Measurements from ENCODE around the gene CCDC61. TPM values are rescaled to one million over a fixed set of nuclear protein-coding genes. Genes with fewer than 3 reads are reported as not detected.

CCDC61 gene, protein sequence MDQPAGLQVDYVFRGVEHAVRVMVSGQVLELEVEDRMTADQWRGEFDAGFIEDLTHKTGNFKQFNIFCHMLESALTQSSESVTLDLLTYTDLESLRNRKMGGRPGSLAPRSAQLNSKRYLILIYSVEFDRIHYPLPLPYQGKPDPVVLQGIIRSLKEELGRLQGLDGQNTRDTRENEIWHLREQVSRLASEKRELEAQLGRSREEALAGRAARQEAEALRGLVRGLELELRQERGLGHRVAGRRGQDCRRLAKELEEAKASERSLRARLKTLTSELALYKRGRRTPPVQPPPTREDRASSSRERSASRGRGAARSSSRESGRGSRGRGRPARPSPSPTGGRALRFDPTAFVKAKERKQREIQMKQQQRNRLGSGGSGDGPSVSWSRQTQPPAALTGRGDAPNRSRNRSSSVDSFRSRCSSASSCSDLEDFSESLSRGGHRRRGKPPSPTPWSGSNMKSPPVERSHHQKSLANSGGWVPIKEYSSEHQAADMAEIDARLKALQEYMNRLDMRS
- 13.7 TPM for total RNA-seq

GRCh38 chr19:45994998-45995714, at the start of gene CCDC61:
Gene CCDC61, plus strand, starts transcription at chr19:45995467. Its CDS starts 7,552 bp downstream, at chr19:46003019.
- intact Hi-C loops (cut with DNase I): loop anchor here (1.0 to 10.0 kb wide), 5 partner anchors 21 to 410 kb away; partner anchors contain the start of genes IRF2BP1, MYPOP, OPA3 and SYMPK
- H3K4me1 ChIP-seq: peaks cover 0 to 6% of the 10 kb centered on the region in 2 donors
- DNase-seq (ENCODE audit: low spot score in 2 of 2): peak; percentile 87 to 97
- H3K9me3 ChIP-seq: no peaks in the 10 kb centered on the region
- H3K27ac ChIP-seq: peak within 1 kb of the TSS; percentile 66 to 69
- H3K27me3 ChIP-seq: no peaks in the 10 kb centered on the region
- TF ChIP-seq, protein P1, sequence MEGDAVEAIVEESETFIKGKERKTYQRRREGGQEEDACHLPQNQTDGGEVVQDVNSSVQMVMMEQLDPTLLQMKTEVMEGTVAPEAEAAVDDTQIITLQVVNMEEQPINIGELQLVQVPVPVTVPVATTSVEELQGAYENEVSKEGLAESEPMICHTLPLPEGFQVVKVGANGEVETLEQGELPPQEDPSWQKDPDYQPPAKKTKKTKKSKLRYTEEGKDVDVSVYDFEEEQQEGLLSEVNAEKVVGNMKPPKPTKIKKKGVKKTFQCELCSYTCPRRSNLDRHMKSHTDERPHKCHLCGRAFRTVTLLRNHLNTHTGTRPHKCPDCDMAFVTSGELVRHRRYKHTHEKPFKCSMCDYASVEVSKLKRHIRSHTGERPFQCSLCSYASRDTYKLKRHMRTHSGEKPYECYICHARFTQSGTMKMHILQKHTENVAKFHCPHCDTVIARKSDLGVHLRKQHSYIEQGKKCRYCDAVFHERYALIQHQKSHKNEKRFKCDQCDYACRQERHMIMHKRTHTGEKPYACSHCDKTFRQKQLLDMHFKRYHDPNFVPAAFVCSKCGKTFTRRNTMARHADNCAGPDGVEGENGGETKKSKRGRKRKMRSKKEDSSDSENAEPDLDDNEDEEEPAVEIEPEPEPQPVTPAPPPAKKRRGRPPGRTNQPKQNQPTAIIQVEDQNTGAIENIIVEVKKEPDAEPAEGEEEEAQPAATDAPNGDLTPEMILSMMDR (IDR thresholded peaks at IDR 0.05): no peak
- H3K36me3 ChIP-seq: peaks cover 0 to 4% of the 10 kb centered on the region in 2 donors
- H3K4me3 ChIP-seq: peak within 1 kb of the TSS; percentile 85 to 91

DNA sequence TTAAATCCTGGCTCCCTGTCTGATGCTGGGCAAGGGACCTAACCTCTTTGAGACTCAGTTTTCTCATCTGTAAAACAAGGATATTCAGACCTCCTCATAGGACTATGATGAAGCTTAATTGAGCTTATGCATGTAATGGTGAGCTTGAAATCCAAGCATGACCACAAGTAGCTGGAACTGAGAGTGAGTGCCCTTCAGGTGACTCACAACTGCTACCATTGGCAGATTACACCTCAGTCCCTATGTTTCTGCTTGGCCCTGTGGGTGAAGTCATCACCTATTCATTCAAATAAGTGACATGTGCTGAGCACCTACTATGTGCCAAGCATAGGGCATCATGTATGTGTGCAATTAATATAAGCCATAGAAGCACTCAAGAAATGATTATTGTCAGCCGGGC, 47.3 kb upstream of the CCDC61 start:
- no peak overlapping the region for H3K27ac ChIP-seq
- H3K9me3 ChIP-seq: no peaks in the 10 kb centered on the region
- TF ChIP-seq, protein P1 (IDR thresholded peaks at IDR 0.05): no peak
- H3K4me3 ChIP-seq: no peak overlapping the region
- no peaks in the 10 kb centered on the region for H3K36me3 ChIP-seq
- no peak for DNase-seq (ENCODE audit: low spot score in 2 of 2)
- H3K4me1 ChIP-seq: peaks cover 0 to 2% of the 10 kb centered on the region in 2 donors
- intact Hi-C loops (cut with DNase I): no loop called here
- H3K27me3 ChIP-seq: peaks cover 4% of the 10 kb centered on the region

- TF ChIP-seq, protein P1 (IDR thresholded peaks at IDR 0.05): no peak
- Histone ChIP-seq H3K27ac (no peak overlapping the region), H3K4me1 (peaks cover 0 to 3% of the 10 kb centered on the region in 2 donors), H3K9me3 (no peaks in the 10 kb centered on the region), H3K27me3 (peaks cover 4% of the 10 kb centered on the region), H3K4me3 (no peak overlapping the region), H3K36me3 (no peaks in the 10 kb centered on the region)
- intact Hi-C loops (cut with DNase I): no loop called here
- DNase-seq (ENCODE audit: low spot score in 2 of 2): no peak
Measured at GRCh38 chr19:45952341-45952685, 43.0 kb upstream of the CCDC61 start.

DNA sequence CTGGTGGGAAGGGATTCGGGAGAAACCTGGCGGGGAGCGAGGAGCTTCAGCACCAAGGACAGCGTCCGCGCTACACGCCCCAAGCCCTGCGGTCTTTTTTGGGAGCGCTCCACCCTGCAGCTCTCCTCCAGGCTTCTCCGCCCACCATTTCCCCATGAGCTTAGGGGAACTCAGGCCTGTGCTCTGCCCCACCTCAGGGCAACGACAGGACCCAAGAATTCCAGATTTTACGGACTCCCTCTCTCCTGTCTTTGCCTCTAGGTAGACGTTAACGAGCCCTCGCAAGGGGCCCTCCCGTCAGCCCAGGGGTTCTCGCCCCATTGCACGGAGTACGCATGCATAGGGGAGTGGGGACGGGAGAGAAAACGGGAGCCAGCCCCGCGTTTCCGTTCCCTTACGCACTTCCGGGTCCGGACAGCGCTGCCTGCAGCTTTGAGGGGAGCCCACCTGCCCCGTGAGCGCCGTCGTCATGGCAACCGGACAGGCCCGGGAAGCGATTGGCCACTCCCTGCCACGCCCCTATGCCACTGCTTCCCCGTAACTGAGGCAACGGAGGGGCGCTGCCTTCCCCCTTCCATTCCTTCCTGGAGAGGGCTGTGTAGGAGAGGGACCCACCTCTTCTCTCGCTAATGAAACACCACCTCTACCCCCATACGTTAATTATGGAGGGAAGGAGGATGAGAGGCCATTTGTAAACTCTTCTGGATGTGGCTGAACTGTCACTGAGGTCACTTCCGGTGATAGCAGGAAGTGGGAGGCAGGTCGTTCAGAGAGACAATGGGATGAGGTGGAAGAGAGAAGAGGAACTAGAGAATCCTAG, 42.4 kb upstream of the CCDC61 start:
- Histone ChIP-seq H3K4me1 (peaks cover 0 to 3% of the 10 kb centered on the region in 2 donors), H3K27ac (no peak overlapping the region), H3K27me3 (peaks cover 4% of the 10 kb centered on the region), H3K4me3 (no peak overlapping the region), H3K9me3 (no peaks in the 10 kb centered on the region), H3K36me3 (no peaks in the 10 kb centered on the region)
- TF ChIP-seq, protein P1 (IDR thresholded peaks at IDR 0.05): no peak
- DNase-seq (ENCODE audit: low spot score in 2 of 2): no peak
- intact Hi-C loops (cut with DNase I): no loop called here

- intact Hi-C loops (cut with DNase I): no loop called here
- H3K4me3 ChIP-seq: no peak overlapping the region
- no peak overlapping the region for H3K27ac ChIP-seq
- H3K36me3 ChIP-seq: no peaks in the 10 kb centered on the region
- TF ChIP-seq, protein P1 (IDR thresholded peaks at IDR 0.05): no peak
- H3K9me3 ChIP-seq: no peaks in the 10 kb centered on the region
- H3K27me3 ChIP-seq: peaks cover 4% of the 10 kb centered on the region
- DNase-seq (ENCODE audit: low spot score in 2 of 2): no peak
- H3K4me1 ChIP-seq: peaks cover 0 to 3% of the 10 kb centered on the region in 2 donors
Measured at GRCh38 chr19:45953676-45954075, 41.6 kb upstream of the CCDC61 start.

Data from ascending aorta (tissue), 2 donors.